CD4-positive, CD25-positive, alpha-beta regulatory T cell (primary cell): ENCODE results near the gene SORCS2. TPM values are rescaled to one million over a fixed set of nuclear protein-coding genes. Genes with fewer than 3 reads are reported as not detected.

Source experiments
- ATAC-seq, 2 donors: fragments of 150-1000 bp; cut with Tn5 transposase; one replicate each; pipeline ENCODE4 v1.10.0; 2021; ENCODE audit warnings: low read depth in 2 of 2, moderate number of reproducible peaks in 2 of 2, moderate library complexity in 1 of 2
- DNase-seq, 3 donors: peaks; one replicate each; pipeline versions ENCODE4 v3.0.0 to v3.0.0-alpha.2; 2012 to 2022; ENCODE audit warnings: mixed read lengths in 1 of 3
- H3K27ac ChIP-seq: one replicate; pipeline ENCODE4 v1.7.0; 2013; ENCODE audit warnings: mild to moderate bottlenecking, low read length; ENCODE audit not compliant: insufficient read depth, poor library complexity, severe bottlenecking
- H3K27me3 ChIP-seq: one replicate; pipeline ENCODE4 v1.7.0; 2013; ENCODE audit warnings: low read length; ENCODE audit not compliant: control insufficient read depth, insufficient read depth
- H3K36me3 ChIP-seq: one replicate; pipeline ENCODE4 v1.7.0; 2013; ENCODE audit warnings: mild to moderate bottlenecking, low read length, moderate library complexity; ENCODE audit not compliant: control insufficient read depth, insufficient read depth
- H3K4me1 ChIP-seq: 2 replicates; pipeline ENCODE4 v1.7.0; 2013; ENCODE audit warnings: mild to moderate bottlenecking, low read length; ENCODE audit not compliant: insufficient read depth, control insufficient read depth, poor library complexity, severe bottlenecking
- H3K4me3 ChIP-seq: one replicate; pipeline ENCODE4 v1.7.0; 2013; ENCODE audit warnings: low read depth, mild to moderate bottlenecking, low read length, moderate library complexity
- H3K9me3 ChIP-seq, 2 experiments: 1 replicate in 1 of 2; 2 replicates in 1 of 2; pipeline ENCODE4 v1.7.0; 2013; ENCODE audit warnings: low read length in 2 of 2, mild to moderate bottlenecking in 1 of 2, moderate library complexity in 1 of 2; ENCODE audit not compliant: control insufficient read depth in 2 of 2
- H3K27ac Mint-ChIP-seq, 3 donors: one replicate each; pipeline ENCODE4 v1.8.0; 2020 to 2022; ENCODE audit warnings: mild to moderate bottlenecking in 3 of 3, mixed read lengths in 3 of 3, moderate library complexity in 2 of 3
- H3K27me3 Mint-ChIP-seq: one replicate; pipeline ENCODE4 v1.8.0; 2022; ENCODE audit warnings: mild to moderate bottlenecking, mixed read lengths
- H3K36me3 Mint-ChIP-seq: one replicate; pipeline ENCODE4 v1.8.0; 2020; ENCODE audit warnings: mixed read lengths
- H3K4me1 Mint-ChIP-seq, 4 donors: one replicate each; pipeline ENCODE4 v1.8.0; 2020 to 2022; ENCODE audit warnings: mixed read lengths in 4 of 4, mild to moderate bottlenecking in 1 of 4
- H3K4me3 Mint-ChIP-seq, 4 donors: one replicate each; pipeline ENCODE4 v1.8.0; 2020 to 2022; ENCODE audit warnings: mild to moderate bottlenecking in 4 of 4, mixed read lengths in 4 of 4, moderate library complexity in 3 of 4
- H3K9me3 Mint-ChIP-seq, 7 donors: one replicate each; pipeline ENCODE4 v1.8.0; 2020 to 2022; ENCODE audit warnings: mixed read lengths in 7 of 7, mild to moderate bottlenecking in 3 of 7, moderate library complexity in 2 of 7
- polyA plus RNA-seq, 4 donors: library from polyadenylated mRNA; unstranded; fragments of 300-500 nt; fragmentation: Illumina TruSeq; gene quantifications; one replicate each; pipeline ENCODE4 v1.2.3, GENCODE V29; 2021
- total RNA-seq: library from RNA; stranded (reverse); gene quantifications from one replicate; pipeline ENCODE4 v1.2.3, GENCODE V29; 2022

The SORCS2 gene
- total and polyA plus RNA-seq, 5 donors from 2014 or later, result not detected

DNA sequence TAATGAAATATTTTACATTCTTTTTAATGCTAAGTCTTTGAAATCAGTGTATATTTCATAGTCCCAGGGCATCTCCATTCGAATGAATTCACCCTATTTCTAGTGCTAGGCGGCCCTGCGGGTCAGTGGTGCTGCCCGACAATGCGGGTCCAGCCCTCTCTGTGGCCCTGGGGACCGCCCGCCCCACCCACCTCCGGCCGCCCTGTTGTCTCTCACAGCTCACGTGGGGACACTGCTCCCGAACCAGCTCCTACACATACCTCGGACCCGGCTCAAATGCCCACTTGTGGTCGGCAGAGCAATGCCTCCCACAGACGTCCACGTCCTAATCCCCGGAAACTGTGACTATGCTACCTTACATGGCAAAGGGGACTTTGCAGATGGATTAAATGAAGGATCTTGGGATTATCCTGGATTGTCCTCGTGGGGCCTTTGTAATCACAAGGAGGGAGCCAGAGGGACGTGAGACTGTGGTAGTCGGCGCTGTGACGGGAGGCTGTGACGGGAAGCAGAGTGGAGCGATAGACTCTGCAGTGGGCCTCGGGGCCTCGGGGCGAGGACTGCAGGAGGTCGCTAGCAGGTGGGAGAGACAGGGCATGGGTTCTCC lies 334.7 kb downstream of the SORCS2 start:
- no peaks in the 10 kb centered on the region for H3K36me3 ChIP-seq
- no peak overlapping the region for H3K27ac ChIP-seq
- no peak overlapping the region for H3K4me3 ChIP-seq
- ATAC-seq (no peak), DNase-seq (no peak)
- H3K9me3 ChIP-seq, result no peaks in the 10 kb centered on the region
- Mint-ChIP-seq H3K4me3 (no peak overlapping the region), H3K27me3 (peaks cover 6% of the 10 kb centered on the region), H3K27ac (peak overlapping the region in 1 of 3 donors; percentile 46), H3K4me1 (no peaks in the 10 kb centered on the region), H3K36me3 (no peaks in the 10 kb centered on the region), H3K9me3 (peaks cover 0 to 2% (median 0%) of the 10 kb centered on the region in 7 donors)
- no peaks in the 10 kb centered on the region for H3K4me1 ChIP-seq
- no peaks in the 10 kb centered on the region for H3K27me3 ChIP-seq

GRCh38 chr4:7529368-7530080 lies 337.2 kb downstream of the SORCS2 start:
- H3K4me1 ChIP-seq, result no peaks in the 10 kb centered on the region
- H3K27me3 Mint-ChIP-seq, result peaks cover 6% of the 10 kb centered on the region
- peaks cover 0 to 3% (median 0%) of the 10 kb centered on the region in 7 donors for H3K9me3 Mint-ChIP-seq
- no peaks in the 10 kb centered on the region for H3K36me3 Mint-ChIP-seq
- no peak overlapping the region for H3K4me3 Mint-ChIP-seq
- no peaks in the 10 kb centered on the region for H3K36me3 ChIP-seq
- H3K4me3 ChIP-seq, result no peak overlapping the region
- no peaks in the 10 kb centered on the region for H3K4me1 Mint-ChIP-seq
- no peak for DNase-seq
- H3K27ac ChIP-seq, result no peak overlapping the region
- H3K9me3 ChIP-seq, result no peaks in the 10 kb centered on the region
- no peak overlapping the region for H3K27ac Mint-ChIP-seq
- no peaks in the 10 kb centered on the region for H3K27me3 ChIP-seq
- ATAC-seq, result no peak

DNA sequence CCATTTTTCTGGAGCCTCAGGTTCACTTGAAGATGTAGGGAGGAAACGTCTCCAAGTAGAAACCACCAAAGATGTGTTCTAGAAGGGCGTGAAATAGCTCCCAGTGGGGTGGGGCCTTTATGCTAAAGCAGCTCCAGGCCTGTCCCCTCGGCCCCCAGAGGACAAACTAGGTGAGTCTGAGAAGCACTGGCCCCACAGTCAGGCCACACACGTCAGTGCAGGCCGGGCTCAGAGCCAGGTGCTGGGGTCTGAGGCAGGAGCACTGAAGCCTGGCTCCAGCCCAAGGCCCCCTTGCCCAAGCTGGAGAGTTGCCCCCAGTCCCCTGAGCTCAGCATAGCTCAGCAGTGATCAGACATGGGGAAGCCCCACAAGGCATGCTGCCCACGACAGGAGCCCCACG lies 337.7 kb downstream of the SORCS2 start:
- Histone ChIP-seq H3K27ac (no peak overlapping the region), H3K9me3 (no peaks in the 10 kb centered on the region), H3K4me1 (no peaks in the 10 kb centered on the region), H3K4me3 (no peak overlapping the region), H3K36me3 (no peaks in the 10 kb centered on the region), H3K27me3 (no peaks in the 10 kb centered on the region)
- Mint-ChIP-seq H3K9me3 (peaks cover 0 to 3% (median 0%) of the 10 kb centered on the region in 7 donors), H3K27ac (no peak overlapping the region), H3K4me3 (no peak overlapping the region), H3K36me3 (no peaks in the 10 kb centered on the region), H3K4me1 (no peaks in the 10 kb centered on the region), H3K27me3 (peaks cover 3% of the 10 kb centered on the region)
- ATAC-seq, result no peak
- DNase-seq, result no peak

GRCh38 chr4:7530932-7531639 lies 338.7 kb downstream of the SORCS2 start:
- no peak for DNase-seq
- H3K9me3 Mint-ChIP-seq, result peaks cover 0 to 3% (median 0%) of the 10 kb centered on the region in 7 donors
- ATAC-seq, result no peak
- H3K27ac Mint-ChIP-seq, result no peak overlapping the region
- H3K27me3 Mint-ChIP-seq, result peaks cover 5% of the 10 kb centered on the region
- H3K36me3 Mint-ChIP-seq, result no peaks in the 10 kb centered on the region
- no peaks in the 10 kb centered on the region for H3K4me1 Mint-ChIP-seq
- H3K36me3 ChIP-seq, result no peaks in the 10 kb centered on the region
- no peak overlapping the region for H3K27ac ChIP-seq
- H3K9me3 ChIP-seq, result no peaks in the 10 kb centered on the region
- no peaks in the 10 kb centered on the region for H3K27me3 ChIP-seq
- H3K4me3 ChIP-seq, result no peak overlapping the region
- H3K4me3 Mint-ChIP-seq, result no peak overlapping the region
- H3K4me1 ChIP-seq, result no peaks in the 10 kb centered on the region

DNA sequence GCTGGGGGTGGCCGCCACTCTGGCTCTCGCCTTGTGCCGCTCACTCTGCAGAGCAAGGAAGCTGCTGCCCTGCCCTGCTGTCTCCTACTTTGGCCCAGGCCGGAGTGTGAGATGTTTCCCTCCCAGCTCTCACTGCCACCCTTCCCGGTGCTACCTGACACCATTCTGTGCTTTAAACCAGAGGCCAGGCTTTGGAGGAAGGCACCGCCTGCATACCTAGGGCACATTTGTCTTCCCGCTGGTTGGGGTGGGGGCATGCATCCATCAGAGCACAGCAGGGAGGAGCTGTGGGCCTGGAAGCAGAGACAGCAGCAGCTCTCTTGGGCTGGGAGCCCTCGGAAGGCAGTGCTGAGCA lies 339.3 kb downstream of the SORCS2 start:
- DNase-seq, result no peak
- H3K27ac ChIP-seq, result no peak overlapping the region
- no peaks in the 10 kb centered on the region for H3K27me3 ChIP-seq
- no peaks in the 10 kb centered on the region for H3K4me1 Mint-ChIP-seq
- H3K9me3 Mint-ChIP-seq, result peaks cover 0 to 3% (median 0%) of the 10 kb centered on the region in 7 donors
- no peaks in the 10 kb centered on the region for H3K4me1 ChIP-seq
- no peaks in the 10 kb centered on the region for H3K36me3 ChIP-seq
- ATAC-seq, result no peak
- no peak overlapping the region for H3K4me3 ChIP-seq
- no peak overlapping the region for H3K27ac Mint-ChIP-seq
- no peak overlapping the region for H3K4me3 Mint-ChIP-seq
- H3K9me3 ChIP-seq, result no peaks in the 10 kb centered on the region
- peaks cover 5% of the 10 kb centered on the region for H3K27me3 Mint-ChIP-seq
- no peaks in the 10 kb centered on the region for H3K36me3 Mint-ChIP-seq

GRCh38 chr4:7532043-7532442 lies 339.7 kb downstream of the SORCS2 start:
- H3K27me3 ChIP-seq, result no peaks in the 10 kb centered on the region
- ATAC-seq (no peak), DNase-seq (no peak)
- Mint-ChIP-seq H3K4me3 (peak overlapping the region in 1 of 4 donors; percentile 16), H3K9me3 (peaks cover 0 to 3% (median 0%) of the 10 kb centered on the region in 7 donors), H3K4me1 (no peaks in the 10 kb centered on the region), H3K27ac (no peak overlapping the region), H3K27me3 (peaks cover 5% of the 10 kb centered on the region), H3K36me3 (no peaks in the 10 kb centered on the region)
- H3K4me1 ChIP-seq, result no peaks in the 10 kb centered on the region
- no peaks in the 10 kb centered on the region for H3K9me3 ChIP-seq
- H3K36me3 ChIP-seq, result no peaks in the 10 kb centered on the region
- no peak overlapping the region for H3K27ac ChIP-seq
- H3K4me3 ChIP-seq, result no peak overlapping the region

DNA sequence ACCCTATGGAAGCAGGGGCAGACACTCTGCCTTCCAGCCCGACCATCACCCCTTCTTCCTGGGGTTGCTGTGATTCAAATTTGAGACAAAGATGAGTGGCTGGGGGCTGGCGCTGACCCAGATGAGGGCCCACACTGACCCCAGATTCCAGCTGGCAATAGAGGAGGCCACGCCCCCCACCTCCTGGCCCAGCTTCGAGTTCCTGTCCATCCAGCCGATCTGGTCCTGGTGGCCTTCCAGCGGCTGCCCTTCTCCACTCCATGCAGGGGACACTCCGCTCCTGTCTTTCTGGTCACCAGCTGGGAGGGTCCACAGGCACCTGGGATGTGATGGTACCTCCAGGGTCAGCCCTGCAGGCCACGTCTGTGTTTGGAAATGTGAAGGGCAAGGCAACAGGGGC lies 340.9 kb downstream of the SORCS2 start:
- Mint-ChIP-seq H3K4me1 (no peaks in the 10 kb centered on the region), H3K36me3 (no peaks in the 10 kb centered on the region), H3K27me3 (peaks cover 5% of the 10 kb centered on the region), H3K9me3 (peaks cover 0 to 6% (median 0%) of the 10 kb centered on the region in 7 donors), H3K27ac (no peak overlapping the region), H3K4me3 (no peak overlapping the region)
- Histone ChIP-seq H3K4me3 (no peak overlapping the region), H3K36me3 (no peaks in the 10 kb centered on the region), H3K4me1 (no peaks in the 10 kb centered on the region), H3K27me3 (no peaks in the 10 kb centered on the region), H3K9me3 (no peaks in the 10 kb centered on the region), H3K27ac (no peak overlapping the region)
- DNase-seq (no peak), ATAC-seq (no peak)
